A549 (cell line): ENCODE measurements around the gene SURF1. TPM values are rescaled to one million over a fixed set of nuclear protein-coding genes. Genes with fewer than 3 reads are reported as not detected.

Experiments
- ATAC-seq, 2 experiments: fragments of 200-7000 bp in 1 of 2; fragments of >200 bp in 1 of 2; cut with Nextera tagmentation in 1 of 2; cut with Tn5 transposase in 1 of 2; 3 replicates each; pipeline versions ENCODE4 v1.8.0 to v1.9.1; 2018 to 2020; ENCODE audit warnings: mild to moderate bottlenecking in 1 of 2, moderate library complexity in 1 of 2
- CTCF ChIA-PET: fragments of 300-600 bp; sonication (Branson Sonifier 250); formaldehyde crosslinking; extraction: SDS; loops from one replicate; lab custom pipeline; 2021; ENCODE audit warnings: antibody characterized with exemption, inconsistent platforms; lab: Yijun Ruan, JAX
- POLR2A ChIA-PET: fragments of 350-600 bp; formaldehyde crosslinking; extraction: SDS; loops from one replicate; lab custom pipeline; 2021; ENCODE audit warnings: antibody characterized with exemption, inconsistent platforms; lab: Yijun Ruan, JAX
- DNase-seq, 2 experiments: peaks; one replicate each; pipeline versions ENCODE4 v3.0.0 to v3.0.0-alpha.2; 2011 to 2016; ENCODE audit warnings: low read depth in 1 of 2, low spot score in 1 of 2
- FAIRE-seq: peaks from 2 replicates; lab custom pipeline; 2011; peaks lifted over from hg19 to GRCh38; lab: Jason Lieb, UNC
- H3K27ac ChIP-seq, 2 experiments: fragments of >200 bp; sonication (Bioruptor Twin); formaldehyde crosslinking; 3 replicates each; pipeline ENCODE4 v1.5.1; 2016 to 2017
- H3K4me1 ChIP-seq: fragments of >200 bp; sonication (Bioruptor Twin); formaldehyde crosslinking; 3 replicates; pipeline ENCODE4 v1.6.1; 2016
- H3K4me2 ChIP-seq: fragments of >200 bp; sonication (Bioruptor Twin); formaldehyde crosslinking; 3 replicates; pipeline ENCODE4 v1.6.1; 2016
- H3K4me3 ChIP-seq: fragments of >200 bp; sonication (Bioruptor Twin); formaldehyde crosslinking; 3 replicates; pipeline ENCODE4 v1.5.1; 2016
- H3K9me3 ChIP-seq: fragments of >200 bp; sonication (Bioruptor Twin); formaldehyde crosslinking; 3 replicates; pipeline ENCODE4 v1.6.1; 2016
- BHLHE40 ChIP-seq: IDR thresholded peaks from 2 replicates; pipeline ENCODE4 v1.6.1; 2012; ENCODE audit warnings: low read depth, low read length, inconsistent platforms
- CEBPB ChIP-seq, 2 experiments: fragments of >200 bp in 1 of 2; sonication (Bioruptor Twin) in 1 of 2; formaldehyde crosslinking in 1 of 2; IDR thresholded peaks; 2 replicates each; pipeline ENCODE4 v1.6.1; 2012 to 2016
- E2F6 ChIP-seq: IDR thresholded peaks from 2 replicates; pipeline ENCODE4 v1.6.1; 2012; ENCODE audit warnings: low read depth, borderline replicate concordance
- EHF ChIP-seq: fragments of 250-450 bp; sonication (Bioruptor Pico); IDR thresholded peaks from 2 replicates; pipeline ENCODE4 v1.5.0; 2020; ENCODE audit warnings: mild to moderate bottlenecking
- ELK1 ChIP-seq: fragments of 150-350 bp; IDR thresholded peaks from 2 replicates; pipeline ENCODE4 v1.6.1; 2014; ENCODE audit warnings: low read depth, mild to moderate bottlenecking, low read length
- EP300 ChIP-seq, 2 experiments: fragments of >200 bp; sonication (Bioruptor Twin); formaldehyde crosslinking; IDR thresholded peaks; 2 replicates in 1 of 2; 3 replicates in 1 of 2; pipeline ENCODE4 v1.6.1; 2016 to 2017
- ESRRA ChIP-seq: fragments of 150-350 bp; IDR thresholded peaks from 2 replicates; pipeline ENCODE4 v1.6.1; 2014; ENCODE audit warnings: mild to moderate bottlenecking, low read length, borderline replicate concordance
- FOSB ChIP-seq: fragments of 250-450 bp; sonication (Bioruptor Pico); IDR thresholded peaks from 2 replicates; pipeline ENCODE4 v1.5.0; 2020; ENCODE audit warnings: mild to moderate bottlenecking, moderate library complexity
- FOSL2 ChIP-seq, 2 experiments: fragments of 450-650 bp in 1 of 2; fragments of >200 bp in 1 of 2; sonication (Bioruptor Twin) in 1 of 2; formaldehyde crosslinking; IDR thresholded peaks; 2 replicates each; pipeline versions ENCODE4 v1.5.0 to v1.6.1; 2016 to 2020; ENCODE audit warnings: mild to moderate bottlenecking in 1 of 2, moderate library complexity in 1 of 2
- GATA3 ChIP-seq: IDR thresholded peaks from 2 replicates; pipeline ENCODE4 v1.6.1; 2012; ENCODE audit warnings: borderline replicate concordance
- HOXB13 ChIP-seq: fragments of 250-450 bp; sonication (Bioruptor Pico); IDR thresholded peaks from 2 replicates; pipeline ENCODE4 v1.5.0; 2020; ENCODE audit warnings: low read depth, mild to moderate bottlenecking, moderate library complexity
- JUN ChIP-seq, 2 experiments: fragments of >200 bp; sonication (Bioruptor Twin); formaldehyde crosslinking; IDR thresholded peaks; 2 replicates in 1 of 2; 3 replicates in 1 of 2; pipeline ENCODE4 v1.6.1; 2016 to 2017
- KDM1A ChIP-seq: fragments of 200-600 bp; sonication (generic); IDR thresholded peaks from 2 replicates; pipeline ENCODE4 v1.6.1; 2016; ENCODE audit warnings: low read depth, mild to moderate bottlenecking
- MAFK ChIP-seq: fragments of 450-650 bp; IDR thresholded peaks from 2 replicates; pipeline ENCODE4 v1.6.1; 2014; ENCODE audit not compliant: partially characterized antibody
- NPAS2 ChIP-seq: fragments of 250-450 bp; sonication (Bioruptor Pico); IDR thresholded peaks from 2 replicates; pipeline ENCODE4 v1.8.0; 2022; ENCODE audit warnings: mild to moderate bottlenecking, moderate library complexity, borderline replicate concordance
- POLR2AphosphoS2 ChIP-seq: conservative IDR thresholded peaks from 2 replicates; pipeline ENCODE4 v1.6.1; 2012; ENCODE audit warnings: low read length, improper control_type of control experiment, inconsistent platforms
- RAD21 ChIP-seq, 2 experiments: fragments of >200 bp in 1 of 2; sonication (Bioruptor Twin) in 1 of 2; formaldehyde crosslinking in 1 of 2; IDR thresholded peaks in 1 of 2; conservative IDR thresholded peaks in 1 of 2; 2 replicates in 1 of 2; 3 replicates in 1 of 2; pipeline ENCODE4 v1.6.1; 2012 to 2018; ENCODE audit warnings: inconsistent platforms in 1 of 2
- RCOR1 ChIP-seq: fragments of 150-350 bp; IDR thresholded peaks from 2 replicates; pipeline ENCODE4 v1.6.1; 2014; ENCODE audit warnings: antibody characterized with exemption, low read length, low read depth
- REST ChIP-seq: fragments of 200-600 bp; sonication (generic); IDR thresholded peaks from 2 replicates; pipeline ENCODE4 v1.6.1; 2016; ENCODE audit warnings: antibody characterized with exemption, mild to moderate bottlenecking, moderate library complexity
- SREBF2 ChIP-seq: fragments of 450-650 bp; IDR thresholded peaks from 2 replicates; pipeline ENCODE4 v1.6.1; 2014; ENCODE audit warnings: mild to moderate bottlenecking, moderate library complexity
- TFCP2L1 ChIP-seq: fragments of 250-450 bp; sonication (Bioruptor Pico); IDR thresholded peaks from 2 replicates; pipeline ENCODE4 v1.5.0; 2021; ENCODE audit warnings: mild to moderate bottlenecking
- TP53 ChIP-seq: fragments of 250-450 bp; sonication (Bioruptor Pico); IDR thresholded peaks from 2 replicates; pipeline ENCODE4 v1.5.0; 2021; ENCODE audit warnings: mild to moderate bottlenecking, moderate library complexity
- USF2 ChIP-seq: fragments of 450-650 bp; IDR thresholded peaks from 2 replicates; pipeline ENCODE4 v1.6.1; 2014; ENCODE audit warnings: antibody characterized with exemption
- ZC3H11A ChIP-seq: fragments of 450-650 bp; IDR thresholded peaks from 2 replicates; pipeline ENCODE4 v1.6.1; 2014; ENCODE audit warnings: antibody characterized with exemption, mild to moderate bottlenecking
- ZNF302 ChIP-seq: fragments of 250-450 bp; sonication (Bioruptor Pico); IDR thresholded peaks from 2 replicates; pipeline ENCODE4 v1.9.0; 2021; ENCODE audit warnings: inconsistent platforms, mild to moderate bottlenecking, moderate library complexity
- WGBS: methylation state at CpG from one replicate; pipeline ENCODE4 v1.1.6; 2017; ENCODE audit errors: missing lambda C conversion rate; 5-methylcytosine and 5-hydroxymethylcytosine counted together
- polyA plus RNA-seq, 4 experiments: library from polyadenylated mRNA; depleted of rRNA in 3 of 4; stranded (reverse); fragments of >200 nt; fragmentation: RNase III in 1 of 4; extraction: RNeasy Plus Mini Kit Qiagen cat#74134 plus additional on column Dnase treatment in 1 of 4; gene quantifications; 2 replicates in 3 of 4; 3 replicates in 1 of 4; pipeline ENCODE4 v1.2.3, GENCODE V29; 2011 to 2017

Gene SURF1
- polyA plus RNA-seq, 2 of the 4 experiments (the other 2 are of a cell fraction): 28.6 to 47.5 TPM

- DNase-seq: no peak
- H3K4me3 ChIP-seq: no peak overlapping the region
- WGBS: 96% methylated on average over 8 of the region's 12 CpGs
- no peaks in the 10 kb centered on the region for H3K4me1 ChIP-seq
- TF ChIP-seq EP300 (IDR thresholded peaks at IDR 0.05): no peak
- TF ChIP-seq ZC3H11A: no peak
- TF ChIP-seq JUN (IDR thresholded peaks at IDR 0.05): no peak
- TF ChIP-seq BHLHE40: no peak
- TF ChIP-seq FOSB (CRISPR knock-in tag): no peak
- TF ChIP-seq REST: no peak
- no peak for TF ChIP-seq EHF (CRISPR knock-in tag)
- no peak for TF ChIP-seq CEBPB (IDR thresholded peaks at IDR 0.05)
- no peak for ATAC-seq
- POLR2A ChIA-PET: interaction anchor here (1.0 kb wide), 1 partner anchor 70 kb away, joined by 4 read pairs; the partner anchor contains the start of gene CACFD1
- CTCF ChIA-PET: interaction anchor here (1.0 to 1.2 kb wide), 3 partner anchors 12 to 241 kb away, joined by 3 to 4 read pairs (median 4); partner anchors contain the start of gene STKLD1
- no peaks in the 10 kb centered on the region for H3K9me3 ChIP-seq
- H3K4me2 ChIP-seq: no peak overlapping the region
- H3K27ac ChIP-seq: no peak overlapping the region
- no peak for FAIRE-seq
Measured at GRCh38 chr9:133389025-133389557, 32.8 kb upstream of the SURF1 start.

- FAIRE-seq (no peak), DNase-seq (no peak), ATAC-seq (no peak)
- Histone ChIP-seq H3K4me3 (no peak overlapping the region), H3K27ac (no peak overlapping the region), H3K4me2 (no peak overlapping the region), H3K9me3 (no peaks in the 10 kb centered on the region), H3K4me1 (no peaks in the 10 kb centered on the region)
- 80% methylated on average over 9 of the region's 9 CpGs for WGBS
- TF ChIP-seq KDM1A: no peak
- no peak for TF ChIP-seq TFCP2L1
- TF ChIP-seq RCOR1: no peak
- TF ChIP-seq NPAS2 (CRISPR knock-in tag): no peak
- no peak for TF ChIP-seq SREBF2
- no peak for TF ChIP-seq TP53 (CRISPR knock-in tag)
- no peak for TF ChIP-seq RAD21 (conservative IDR thresholded peaks at IDR 0.05 in 1 of 2, IDR thresholded peaks at IDR 0.05 in 1 of 2)
- no peak for TF ChIP-seq ELK1
- no peak for TF ChIP-seq ESRRA
- TF ChIP-seq GATA3: no peak
- no peak for TF ChIP-seq FOSL2 (IDR thresholded peaks at IDR 0.05)
- no peak for TF ChIP-seq FOSL2 (CRISPR knock-in tag; IDR thresholded peaks at IDR 0.05)
- TF ChIP-seq USF2: no peak
- TF ChIP-seq HOXB13 (CRISPR knock-in tag): no peak
- no peak for TF ChIP-seq ZNF302 (CRISPR knock-in tag)
- TF ChIP-seq POLR2AphosphoS2: no peak
- TF ChIP-seq E2F6: no peak
- TF ChIP-seq MAFK: no peak
- TF ChIP-seq ZC3H11A: no peak
- POLR2A ChIA-PET: interaction anchor here (0.5 kb wide), 1 partner anchor 31 kb away, joined by 4 read pairs; the partner anchor contains the start of genes SURF1 and SURF2
- CTCF ChIA-PET: interaction anchor here (0.7 to 4.2 kb wide), 4 partner anchors 9 to 38 kb away, joined by 3 to 21 read pairs (median 3); no protein-coding TSS in a partner anchor
Measured at GRCh38 chr9:133387680-133388079, 31.4 kb upstream of the SURF1 start.
